NB4 (cell line): Measurements from ENCODE around the gene AK9.

Experiments used
- CTCF ChIP-seq: IDR thresholded peaks from one replicate; pipeline ENCODE4 v1.5.1; 2012; ENCODE audit warnings: low read depth, low read length
- MAX ChIP-seq: IDR thresholded peaks from 2 replicates; pipeline ENCODE4 v1.6.1; 2011; ENCODE audit warnings: low read depth, low read length

- no peak for TF ChIP-seq CTCF
- no peak for TF ChIP-seq MAX
Observed at GRCh38 chr6:109672175-109672574, 18.8 kb downstream of the AK9 start.
